GM21515 (cell line): ENCODE measurements around the gene E2F8.

Source experiments
- ATAC-seq: cut with Tn5 transposase; IDR thresholded peaks from one replicate; pipeline ENCODE4 v1.9.1; 2021; ENCODE audit not compliant: unreplicated experiment

The E2F8 gene

DNA sequence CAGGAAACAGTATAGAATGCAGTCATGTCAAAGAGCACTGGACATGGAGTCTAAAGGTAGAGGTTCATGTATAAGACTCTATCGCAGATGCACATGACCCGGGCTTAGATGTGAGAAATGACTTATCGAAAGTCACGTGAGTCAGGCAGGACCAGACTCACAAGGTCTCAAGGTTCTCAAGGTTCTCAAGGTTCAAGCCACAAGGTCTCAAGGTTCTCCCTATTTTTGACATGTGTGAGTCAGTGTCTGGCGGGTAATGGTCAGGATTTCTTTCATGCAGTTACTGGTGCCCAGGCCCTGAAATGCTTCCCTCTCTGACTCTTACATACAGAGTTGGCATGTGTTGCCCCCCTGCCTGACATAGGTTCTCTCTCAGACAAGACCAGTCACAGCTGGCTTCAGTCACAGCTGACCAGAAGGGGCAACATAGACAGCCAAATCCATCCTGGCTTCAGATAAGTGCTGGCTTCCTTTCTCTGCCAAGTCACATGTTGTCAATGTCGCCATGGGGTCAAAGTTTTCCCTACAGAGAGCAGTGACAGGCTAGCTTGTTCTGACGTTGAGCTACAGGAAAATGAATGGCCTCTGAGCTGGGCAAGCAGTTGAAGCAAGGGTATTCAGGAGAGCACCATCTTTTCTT lies 49.1 kb downstream of the E2F8 start:
- no peak for ATAC-seq

DNA sequence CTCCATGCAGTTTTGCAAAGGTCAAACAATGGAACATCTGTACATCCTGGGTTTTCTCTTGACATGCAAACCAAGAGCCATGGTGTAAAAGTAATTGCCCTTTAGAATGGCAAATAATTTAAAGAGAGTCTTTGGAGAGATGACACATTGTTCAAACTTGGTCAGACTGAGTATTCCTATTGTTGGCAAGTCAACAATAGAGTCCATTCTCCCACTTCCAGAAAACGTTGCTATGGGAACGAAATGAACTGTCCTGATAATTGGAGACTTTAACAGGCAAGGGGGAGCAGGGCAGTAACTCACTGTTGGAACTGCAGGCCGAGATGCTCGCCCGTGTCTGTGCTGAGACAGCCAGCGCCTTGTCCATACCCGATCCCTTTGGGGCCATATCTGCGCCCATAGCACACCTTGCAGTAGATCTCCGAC lies 52.9 kb downstream of the E2F8 start:
- no peak for ATAC-seq

DNA sequence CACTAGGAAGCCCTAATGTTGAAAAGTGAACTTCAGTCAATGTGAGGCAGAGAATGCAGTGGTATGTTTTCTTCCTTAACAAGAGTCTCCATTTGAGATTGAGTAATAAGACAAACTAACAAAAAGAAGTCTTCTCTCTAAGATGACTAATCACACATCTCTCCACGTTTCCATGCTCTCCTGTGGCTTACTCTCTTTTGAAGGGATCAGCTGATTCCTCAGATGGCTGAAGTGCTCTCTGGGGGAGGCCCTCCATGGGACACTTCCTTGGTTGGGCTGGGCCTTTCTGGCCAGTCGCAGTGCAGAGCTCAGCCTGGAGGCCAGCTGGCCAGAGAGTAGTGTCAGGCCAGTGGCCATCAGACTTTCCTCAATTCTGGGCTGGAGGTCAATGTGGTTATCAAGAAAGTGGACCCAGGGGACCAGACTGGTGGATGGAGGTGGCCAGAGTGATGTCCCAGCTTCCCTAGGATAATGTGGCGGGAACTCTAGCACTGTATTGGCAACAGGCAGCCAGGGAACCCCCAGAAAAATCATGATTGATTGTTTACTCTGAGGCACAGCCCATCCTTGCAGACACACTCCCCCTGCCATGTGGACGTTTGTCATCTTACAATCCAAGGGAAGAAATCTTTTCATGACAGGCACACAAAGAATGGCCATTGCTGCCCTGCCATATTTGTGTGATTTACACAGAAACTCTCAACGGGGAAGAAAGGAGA lies 53.5 kb downstream of the E2F8 start:
- no peak for ATAC-seq

DNA sequence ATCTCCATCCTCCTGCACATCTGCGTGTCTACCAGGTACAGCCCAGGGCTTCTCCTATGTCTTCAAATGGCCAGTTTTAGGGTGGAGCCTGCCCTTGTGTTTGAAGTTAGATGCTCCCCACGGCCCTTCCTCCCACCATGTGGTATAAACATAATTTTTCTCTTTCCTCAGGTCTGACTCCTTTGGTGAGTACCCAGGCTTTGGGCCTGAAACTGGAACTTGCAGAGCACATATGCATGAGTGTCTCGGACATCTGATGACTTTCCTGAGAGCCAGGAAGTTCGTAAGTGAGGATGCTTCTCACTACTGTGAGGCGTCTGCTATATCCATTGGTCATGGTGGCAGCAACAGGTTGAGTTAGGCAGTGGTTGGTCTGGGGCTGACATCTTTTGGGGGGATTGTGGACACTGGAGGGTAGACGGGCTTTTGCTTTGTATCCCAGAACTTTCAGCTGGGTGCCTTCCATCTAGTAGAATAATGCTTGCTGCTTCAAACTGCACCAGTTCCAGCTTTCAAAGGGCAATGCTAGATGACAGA lies 55.2 kb downstream of the E2F8 start:
- no peak for ATAC-seq

DNA sequence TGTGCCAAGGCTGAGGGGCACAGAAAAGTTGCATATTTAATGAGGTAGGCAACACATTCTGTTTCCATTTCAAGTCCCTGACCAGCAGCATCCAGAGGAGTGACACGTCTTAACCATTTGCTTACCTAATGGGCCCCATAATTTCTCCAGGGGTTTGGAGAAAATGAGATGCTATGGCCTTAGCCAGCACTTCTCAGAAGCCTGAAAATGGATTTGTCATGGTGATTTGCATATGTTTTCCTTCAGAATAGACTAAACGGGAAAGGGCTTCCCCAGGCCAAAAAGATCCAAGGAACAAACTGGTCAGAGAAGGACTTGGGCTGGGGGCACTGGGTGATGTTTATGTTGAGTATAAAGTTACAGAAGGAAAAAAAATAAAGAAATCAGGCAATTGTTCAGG lies 55.7 kb downstream of the E2F8 start:
- no peak for ATAC-seq

DNA sequence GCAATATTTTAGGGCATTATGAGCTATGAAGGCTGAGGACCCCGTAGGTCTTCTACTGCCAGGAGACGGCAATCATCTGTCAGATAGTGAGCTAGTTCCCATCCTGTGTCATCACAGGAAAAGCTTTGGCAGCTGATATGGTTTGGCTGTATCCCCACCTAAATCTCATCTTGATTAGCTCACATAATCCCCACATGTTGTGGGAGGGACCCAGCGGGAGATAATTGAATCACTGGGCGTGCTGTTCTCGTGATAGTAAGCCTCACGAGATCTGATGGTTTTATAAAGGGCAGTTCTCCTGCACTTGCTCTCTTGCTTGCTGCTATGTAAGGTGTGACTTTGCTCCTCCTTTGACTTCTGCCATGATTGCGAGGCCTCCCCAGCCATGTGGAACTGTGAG lies 57.1 kb downstream of the E2F8 start:
- ATAC-seq, result no peak

DNA sequence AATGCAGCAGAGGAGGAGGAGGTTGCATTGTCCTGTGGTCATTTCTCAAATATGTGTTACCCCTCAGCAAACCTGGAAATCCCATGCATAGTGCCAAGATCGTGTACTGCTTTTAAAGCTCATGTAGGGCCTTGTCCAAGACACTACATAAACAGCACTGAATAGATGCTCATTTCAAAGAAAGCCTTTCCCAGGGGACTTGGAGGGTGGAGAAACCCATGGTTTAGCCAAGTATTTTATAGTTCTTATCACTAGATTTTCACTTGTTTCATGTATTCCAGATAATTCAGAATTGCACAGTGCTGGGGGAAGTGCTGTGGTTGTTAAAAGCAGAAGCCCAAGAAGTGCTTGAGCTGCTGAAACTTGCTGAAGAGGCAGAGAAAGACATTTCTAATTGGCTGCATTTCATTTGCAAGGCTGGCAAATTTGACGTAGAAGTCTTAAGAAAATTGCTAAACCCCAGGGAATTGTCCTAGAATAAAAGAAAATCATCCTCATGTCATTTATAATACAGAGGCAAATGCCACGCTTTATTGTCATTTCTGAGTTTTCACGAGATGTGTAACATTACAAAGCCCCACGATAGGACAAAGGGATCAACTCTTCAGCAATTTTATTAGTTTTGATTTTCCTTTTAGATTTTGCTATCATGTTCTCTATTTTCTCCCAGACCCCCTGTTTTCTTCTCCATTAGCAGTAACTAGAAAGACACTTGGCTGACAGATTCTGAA lies 59.0 kb downstream of the E2F8 start:
- ATAC-seq, result no peak

DNA sequence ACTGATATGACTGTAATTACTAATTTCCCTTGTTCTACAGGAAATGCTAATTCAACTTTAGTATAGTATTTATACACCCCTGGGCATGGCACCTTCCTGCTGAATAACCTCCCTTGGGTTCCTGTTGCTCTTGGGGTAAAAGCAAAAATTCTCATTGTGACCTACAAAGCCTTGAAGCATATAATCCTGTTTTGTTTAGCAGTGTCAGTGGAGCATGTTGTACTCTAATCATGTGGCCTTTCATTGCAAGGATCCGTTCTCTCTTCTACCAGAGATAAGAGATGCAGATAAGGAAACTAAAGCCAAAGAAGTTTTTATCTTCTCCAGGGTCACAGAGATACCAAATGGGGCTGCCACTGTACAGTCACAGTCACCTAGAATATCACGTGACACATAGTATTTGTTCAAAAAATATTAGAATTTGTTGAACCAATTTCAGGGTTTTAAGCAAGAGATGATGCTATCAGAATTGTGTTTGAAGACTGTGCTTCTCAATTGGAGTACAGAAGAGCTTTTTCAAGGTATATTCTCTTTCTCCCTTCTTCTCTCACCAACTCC lies 64.0 kb downstream of the E2F8 start:
- no peak for ATAC-seq
